Lower leg skin (tissue), 3 donors: ENCODE results near the gene GALNT18.

Experiments
- POLR2A ChIP-seq, 2 donors: fragments of 450-650 bp; IDR thresholded peaks; one replicate each; pipeline ENCODE4 v1.6.1; 2016 to 2017; ENCODE audit warnings: antibody characterized with exemption in 2 of 2, mild to moderate bottlenecking in 1 of 2, moderate library complexity in 1 of 2
- TF ChIP-seq, protein P1 (sequence below), 3 donors: fragments of 450-650 bp; IDR thresholded peaks; one replicate each; pipeline ENCODE4 v1.5.1; 2016; ENCODE audit warnings: antibody characterized with exemption in 3 of 3, mild to moderate bottlenecking in 3 of 3, moderate library complexity in 2 of 3

- TF ChIP-seq, protein P1, sequence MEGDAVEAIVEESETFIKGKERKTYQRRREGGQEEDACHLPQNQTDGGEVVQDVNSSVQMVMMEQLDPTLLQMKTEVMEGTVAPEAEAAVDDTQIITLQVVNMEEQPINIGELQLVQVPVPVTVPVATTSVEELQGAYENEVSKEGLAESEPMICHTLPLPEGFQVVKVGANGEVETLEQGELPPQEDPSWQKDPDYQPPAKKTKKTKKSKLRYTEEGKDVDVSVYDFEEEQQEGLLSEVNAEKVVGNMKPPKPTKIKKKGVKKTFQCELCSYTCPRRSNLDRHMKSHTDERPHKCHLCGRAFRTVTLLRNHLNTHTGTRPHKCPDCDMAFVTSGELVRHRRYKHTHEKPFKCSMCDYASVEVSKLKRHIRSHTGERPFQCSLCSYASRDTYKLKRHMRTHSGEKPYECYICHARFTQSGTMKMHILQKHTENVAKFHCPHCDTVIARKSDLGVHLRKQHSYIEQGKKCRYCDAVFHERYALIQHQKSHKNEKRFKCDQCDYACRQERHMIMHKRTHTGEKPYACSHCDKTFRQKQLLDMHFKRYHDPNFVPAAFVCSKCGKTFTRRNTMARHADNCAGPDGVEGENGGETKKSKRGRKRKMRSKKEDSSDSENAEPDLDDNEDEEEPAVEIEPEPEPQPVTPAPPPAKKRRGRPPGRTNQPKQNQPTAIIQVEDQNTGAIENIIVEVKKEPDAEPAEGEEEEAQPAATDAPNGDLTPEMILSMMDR (IDR thresholded peaks at IDR 0.05), result no peak
- no peak for TF ChIP-seq POLR2A (IDR thresholded peaks at IDR 0.05)
These were observed 374.7 kb downstream of the GALNT18 start for GRCh38 chr11:11247086-11247485.
